ENCODE measurements around the gene SLC7A7.
"Not testable (repeated sequence)": the region's sequence is repeated elsewhere in the genome, so short reads cannot be mapped to it uniquely, and the experiment has no call there.

SLC7A7 gene

GRCh38 chr14:22772725-22773124 is 42.5 kb downstream of the SLC7A7 start:
- H3K4me1 Mint-ChIP-seq (ENCODE audit: low read depth) = peaks cover 17% of the 10 kb centered on the region
- H3K27me3 Mint-ChIP-seq = no peaks in the 10 kb centered on the region
- peak overlapping the region; percentile 37 for H3K27ac Mint-ChIP-seq
- no peak overlapping the region for H3K4me3 Mint-ChIP-seq
- no peaks in the 10 kb centered on the region for H3K9me3 Mint-ChIP-seq
- peaks cover 76% of the 10 kb centered on the region for H3K36me3 Mint-ChIP-seq (ENCODE audit: low read depth)
- DNase-seq = no peak

- Mint-ChIP-seq H3K9me3 (peaks cover 4% of the 10 kb centered on the region), H3K27ac (peak overlapping the region; percentile 74), H3K4me1 (ENCODE audit: low read depth) (peaks cover 30% of the 10 kb centered on the region), H3K36me3 (ENCODE audit: low read depth) (peaks cover 91% of the 10 kb centered on the region), H3K27me3 (no peaks in the 10 kb centered on the region), H3K4me3 (no peak overlapping the region)
- DNase-seq = no peak
Measured at GRCh38 chr14:22770481-22771187, 44.6 kb downstream of the SLC7A7 start.

- peaks cover 36% of the 10 kb centered on the region for H3K4me1 Mint-ChIP-seq (ENCODE audit: low read depth)
- H3K36me3 Mint-ChIP-seq (ENCODE audit: low read depth) = peaks cover 85% of the 10 kb centered on the region
- DNase-seq = no peak
- no peaks in the 10 kb centered on the region for H3K27me3 Mint-ChIP-seq
- peak overlapping the region; percentile 5 for H3K4me3 Mint-ChIP-seq
- H3K9me3 Mint-ChIP-seq = peaks cover 4% of the 10 kb centered on the region
- H3K27ac Mint-ChIP-seq = peak overlapping the region; percentile 76
Measured at GRCh38 chr14:22769369-22769768, 45.9 kb downstream of the SLC7A7 start.

GRCh38 chr14:22768947-22769346 is 46.3 kb downstream of the SLC7A7 start:
- peak overlapping the region; percentile 5 for H3K4me3 Mint-ChIP-seq

GRCh38 chr14:22767323-22767589 is 48.0 kb downstream of the SLC7A7 start:
- H3K27me3 Mint-ChIP-seq = no peaks in the 10 kb centered on the region
- H3K4me3 Mint-ChIP-seq = peak overlapping the region; percentile 94
- no peak for DNase-seq
- H3K9me3 Mint-ChIP-seq = peaks cover 10% of the 10 kb centered on the region
- peaks cover 70% of the 10 kb centered on the region for H3K36me3 Mint-ChIP-seq (ENCODE audit: low read depth)
- peak overlapping the region; percentile 98 for H3K27ac Mint-ChIP-seq
- H3K4me1 Mint-ChIP-seq (ENCODE audit: low read depth) = peaks cover 36% of the 10 kb centered on the region

More at GRCh38 chr14:22768947-22769346, 46.3 kb downstream of the SLC7A7 start:
- Mint-ChIP-seq H3K27ac (peak overlapping the region; percentile 76), H3K27me3 (no peaks in the 10 kb centered on the region), H3K36me3 (ENCODE audit: low read depth) (peaks cover 80% of the 10 kb centered on the region), H3K9me3 (peaks cover 4% of the 10 kb centered on the region), H3K4me1 (ENCODE audit: low read depth) (peaks cover 36% of the 10 kb centered on the region)
- DNase-seq = no peak

GRCh38 chr14:22766457-22767322 is 48.5 kb downstream of the SLC7A7 start, which contains the start of gene OXA1L:
OXA1L (plus strand) TSS chr14:22766688; CDS start chr14:22766702, 14 bp downstream.
- Mint-ChIP-seq H3K36me3 (ENCODE audit: low read depth) (peaks cover 71% of the 10 kb centered on the region), H3K27ac (peak within 1 kb of the TSS; percentile 98), H3K4me3 (peak within 1 kb of the TSS; percentile 94), H3K27me3 (no peaks in the 10 kb centered on the region), H3K4me1 (ENCODE audit: low read depth) (peaks cover 36% of the 10 kb centered on the region), H3K9me3 (peaks cover 15% of the 10 kb centered on the region)
- peak; percentile 91 for DNase-seq

GRCh38 chr14:22764382-22764781 is 50.9 kb downstream of the SLC7A7 start:
- H3K27me3 Mint-ChIP-seq = no peaks in the 10 kb centered on the region
- no peak for DNase-seq
- peaks cover 33% of the 10 kb centered on the region for H3K4me1 Mint-ChIP-seq (ENCODE audit: low read depth)
- H3K27ac Mint-ChIP-seq = no peak overlapping the region
- peaks cover 61% of the 10 kb centered on the region for H3K36me3 Mint-ChIP-seq (ENCODE audit: low read depth)
- H3K4me3 Mint-ChIP-seq = no peak overlapping the region
- H3K9me3 Mint-ChIP-seq = peaks cover 21% of the 10 kb centered on the region

GRCh38 chr14:22761734-22762133 is 53.5 kb downstream of the SLC7A7 start:
- Mint-ChIP-seq H3K27me3 (no peaks in the 10 kb centered on the region), H3K4me3 (no peak overlapping the region), H3K36me3 (ENCODE audit: low read depth) (peaks cover 37% of the 10 kb centered on the region), H3K4me1 (ENCODE audit: low read depth) (peaks cover 13% of the 10 kb centered on the region), H3K9me3 (peaks cover 21% of the 10 kb centered on the region), H3K27ac (no peak overlapping the region)
- no peak for DNase-seq

GRCh38 chr14:22757972-22758650 is 57.1 kb downstream of the SLC7A7 start:
- H3K27me3 Mint-ChIP-seq = peaks cover 10% of the 10 kb centered on the region
- peaks cover 23% of the 10 kb centered on the region for H3K36me3 Mint-ChIP-seq (ENCODE audit: low read depth)
- peaks cover 18% of the 10 kb centered on the region for H3K9me3 Mint-ChIP-seq
- not testable (repeated sequence) for DNase-seq; H3K27ac Mint-ChIP-seq; H3K4me1 Mint-ChIP-seq (ENCODE audit: low read depth); H3K4me3 Mint-ChIP-seq

GRCh38 chr14:22753586-22753985 is 61.6 kb downstream of the SLC7A7 start:
- no peaks in the 10 kb centered on the region for H3K9me3 Mint-ChIP-seq
- peaks cover 7% of the 10 kb centered on the region for H3K4me1 Mint-ChIP-seq (ENCODE audit: low read depth)
- H3K4me3 Mint-ChIP-seq = no peak overlapping the region
- DNase-seq = no peak
- no peak overlapping the region for H3K27ac Mint-ChIP-seq
- peaks cover 35% of the 10 kb centered on the region for H3K27me3 Mint-ChIP-seq
- no peaks in the 10 kb centered on the region for H3K36me3 Mint-ChIP-seq (ENCODE audit: low read depth)

GRCh38 chr14:22752422-22752821 is 62.8 kb downstream of the SLC7A7 start:
- peaks cover 40% of the 10 kb centered on the region for H3K27me3 Mint-ChIP-seq
- no peaks in the 10 kb centered on the region for H3K9me3 Mint-ChIP-seq
- peaks cover 7% of the 10 kb centered on the region for H3K4me1 Mint-ChIP-seq (ENCODE audit: low read depth)
- H3K36me3 Mint-ChIP-seq (ENCODE audit: low read depth) = no peaks in the 10 kb centered on the region
- no peak for DNase-seq
- H3K4me3 Mint-ChIP-seq = no peak overlapping the region
- H3K27ac Mint-ChIP-seq = no peak overlapping the region

GRCh38 chr14:22748631-22749068 is 66.6 kb downstream of the SLC7A7 start:
- no peak overlapping the region for H3K27ac Mint-ChIP-seq

GRCh38 chr14:22748206-22748605 is 67.0 kb downstream of the SLC7A7 start:
- Mint-ChIP-seq H3K36me3 (ENCODE audit: low read depth) (no peaks in the 10 kb centered on the region), H3K27ac (no peak overlapping the region), H3K9me3 (no peaks in the 10 kb centered on the region), H3K4me1 (ENCODE audit: low read depth) (peaks cover 7% of the 10 kb centered on the region), H3K27me3 (peaks cover 30% of the 10 kb centered on the region), H3K4me3 (no peak overlapping the region)
- no peak for DNase-seq

More at GRCh38 chr14:22748631-22749068, 66.6 kb downstream of the SLC7A7 start:
- Mint-ChIP-seq H3K9me3 (no peaks in the 10 kb centered on the region), H3K4me1 (ENCODE audit: low read depth) (peaks cover 7% of the 10 kb centered on the region), H3K36me3 (ENCODE audit: low read depth) (no peaks in the 10 kb centered on the region), H3K27me3 (peaks cover 35% of the 10 kb centered on the region), H3K4me3 (no peak overlapping the region)
- DNase-seq = no peak

- peaks cover 7% of the 10 kb centered on the region for H3K4me1 Mint-ChIP-seq (ENCODE audit: low read depth)
- H3K9me3 Mint-ChIP-seq = no peaks in the 10 kb centered on the region
- peaks cover 26% of the 10 kb centered on the region for H3K27me3 Mint-ChIP-seq
- H3K36me3 Mint-ChIP-seq (ENCODE audit: low read depth) = no peaks in the 10 kb centered on the region
- no peak overlapping the region for H3K27ac Mint-ChIP-seq
- H3K4me3 Mint-ChIP-seq = no peak overlapping the region
- no peak for DNase-seq
Measured at GRCh38 chr14:22747769-22748168, 67.5 kb downstream of the SLC7A7 start.
